HEK293 (cell line): Measurements from ENCODE around the gene MARCHF9.

Experiments
- CTCF ChIA-PET: fragments of 350-600 bp; formaldehyde crosslinking; extraction: SDS; loops from one replicate; lab custom pipeline; 2021; ENCODE audit warnings: antibody characterized with exemption; lab: Yijun Ruan, JAX
- POLR2A ChIA-PET: fragments of 300-600 bp; formaldehyde crosslinking; extraction: SDS; loops from one replicate; lab custom pipeline; 2020; ENCODE audit warnings: antibody characterized with exemption, inconsistent platforms; lab: Yijun Ruan, JAX
- H3K27ac ChIP-seq: fragments of 200-500 bp; sonication (Bioruptor generic); 2 replicates; pipeline ENCODE4 v1.5.1; 2014; ENCODE audit warnings: low read depth, low read length, control low read depth, inconsistent platforms; ENCODE audit errors: extremely low read depth
- H3K36me3 ChIP-seq, 2 experiments: fragments of 200-500 bp in 1 of 2; sonication (Bioruptor generic) in 1 of 2; 1 replicate in 1 of 2; 2 replicates in 1 of 2; pipeline ENCODE4 v1.5.1; 2014 to 2017; ENCODE audit warnings: inconsistent platforms in 2 of 2, low read length in 2 of 2; ENCODE audit not compliant: control insufficient read depth in 2 of 2, insufficient read depth in 1 of 2
- H3K4me1 ChIP-seq: fragments of 200-500 bp; sonication (Bioruptor generic); 2 replicates; pipeline ENCODE4 v1.5.1; 2014; ENCODE audit warnings: mild to moderate bottlenecking, low read length, inconsistent platforms; ENCODE audit not compliant: control insufficient read depth, insufficient read depth
- H3K4me3 ChIP-seq: 2 replicates; pipeline ENCODE4 v1.5.1; 2011; ENCODE audit warnings: low read depth, mild to moderate bottlenecking, control low read depth, low read length, moderate library complexity
- H3K9me3 ChIP-seq: fragments of 200-500 bp; sonication (Bioruptor generic); 2 replicates; pipeline ENCODE4 v1.5.1; 2014; ENCODE audit warnings: low read depth, low read length, inconsistent platforms; ENCODE audit not compliant: control insufficient read depth, insufficient read depth
- EGR2 ChIP-seq: fragments of 450-650 bp; formaldehyde crosslinking; IDR thresholded peaks from 2 replicates; pipeline ENCODE4 v1.5.1; 2016; ENCODE audit warnings: low read depth, missing biosample characterization, missing genetic modification characterization
- GLIS1 ChIP-seq: fragments of 450-650 bp; formaldehyde crosslinking; IDR thresholded peaks from 2 replicates; pipeline ENCODE4 v1.5.1; 2016; ENCODE audit warnings: missing biosample characterization, missing genetic modification characterization
- GLIS2 ChIP-seq: fragments of 450-650 bp; formaldehyde crosslinking; IDR thresholded peaks from 2 replicates; pipeline ENCODE4 v1.5.1; 2016; ENCODE audit warnings: missing biosample characterization, missing genetic modification characterization
- KLF7 ChIP-seq: fragments of 450-650 bp; formaldehyde crosslinking; IDR thresholded peaks from 2 replicates; pipeline ENCODE4 v1.5.1; 2016; ENCODE audit warnings: missing biosample characterization, missing genetic modification characterization, borderline replicate concordance
- SP2 ChIP-seq: fragments of 450-650 bp; formaldehyde crosslinking; IDR thresholded peaks from 2 replicates; pipeline ENCODE4 v1.5.1; 2016; ENCODE audit warnings: missing biosample characterization, missing genetic modification characterization
- ZBTB17 ChIP-seq: fragments of 450-650 bp; formaldehyde crosslinking; IDR thresholded peaks from 2 replicates; pipeline ENCODE4 v1.5.1; 2016; ENCODE audit warnings: missing biosample characterization, missing genetic modification characterization
- ZBTB20 ChIP-seq: fragments of 450-650 bp; formaldehyde crosslinking; IDR thresholded peaks from 2 replicates; pipeline ENCODE4 v1.5.1; 2016; ENCODE audit warnings: missing biosample characterization, missing genetic modification characterization
- ZFHX2 ChIP-seq: fragments of 450-650 bp; formaldehyde crosslinking; conservative IDR thresholded peaks from 2 replicates; pipeline ENCODE4 v1.5.1; 2016; ENCODE audit warnings: missing biosample characterization, missing genetic modification characterization
- ZIC2 ChIP-seq: fragments of 450-650 bp; formaldehyde crosslinking; IDR thresholded peaks from 2 replicates; pipeline ENCODE4 v1.5.1; 2016; ENCODE audit warnings: missing biosample characterization, missing genetic modification characterization
- ZNF223 ChIP-seq: fragments of 450-650 bp; formaldehyde crosslinking; IDR thresholded peaks from 2 replicates; pipeline ENCODE4 v1.5.1; 2016; ENCODE audit warnings: missing biosample characterization, missing genetic modification characterization
- ZNF341 ChIP-seq: fragments of 450-650 bp; formaldehyde crosslinking; IDR thresholded peaks from 2 replicates; pipeline ENCODE4; 2016; ENCODE audit warnings: low read depth, missing biosample characterization, missing genetic modification characterization
- ZNF416 ChIP-seq: fragments of 450-650 bp; formaldehyde crosslinking; IDR thresholded peaks from 2 replicates; pipeline ENCODE4 v1.5.1; 2016; ENCODE audit warnings: missing biosample characterization, missing genetic modification characterization
- ZNF423 ChIP-seq: fragments of 450-650 bp; formaldehyde crosslinking; IDR thresholded peaks from 2 replicates; pipeline ENCODE4 v1.5.1; 2016; ENCODE audit warnings: missing biosample characterization, missing genetic modification characterization
- ZNF48 ChIP-seq: fragments of 450-650 bp; formaldehyde crosslinking; IDR thresholded peaks from 2 replicates; pipeline ENCODE4 v1.5.1; 2016; ENCODE audit warnings: missing biosample characterization, missing genetic modification characterization
- ZNF660 ChIP-seq: fragments of 450-650 bp; IDR thresholded peaks from 2 replicates; pipeline ENCODE4 v1.5.1; 2018; ENCODE audit warnings: missing biosample characterization, mild to moderate bottlenecking, missing genetic modification characterization
- ZNF670 ChIP-seq: fragments of 450-650 bp; formaldehyde crosslinking; IDR thresholded peaks from 2 replicates; pipeline ENCODE4 v1.5.1; 2016; ENCODE audit warnings: missing biosample characterization, missing genetic modification characterization, low read depth
- ZNF76 ChIP-seq: fragments of 450-650 bp; formaldehyde crosslinking; IDR thresholded peaks from 2 replicates; pipeline ENCODE4; 2016; ENCODE audit warnings: low read depth, missing biosample characterization, missing genetic modification characterization, borderline replicate concordance
- ZNF837 ChIP-seq: fragments of 450-650 bp; formaldehyde crosslinking; IDR thresholded peaks from 2 replicates; pipeline ENCODE4 v1.5.1; 2016; ENCODE audit warnings: missing biosample characterization, missing genetic modification characterization
- ZXDB ChIP-seq: fragments of 450-650 bp; formaldehyde crosslinking; IDR thresholded peaks from 2 replicates; pipeline ENCODE4 v1.5.1; 2016; ENCODE audit warnings: missing biosample characterization, missing genetic modification characterization
- TF ChIP-seq, protein P1 (sequence below): fragments of 450-650 bp; formaldehyde crosslinking; IDR thresholded peaks from 2 replicates; pipeline ENCODE4 v1.5.1; 2016; ENCODE audit warnings: missing biosample characterization, missing genetic modification characterization
- TF ChIP-seq, protein P2 (sequence below): fragments of 450-650 bp; formaldehyde crosslinking; IDR thresholded peaks from 2 replicates; pipeline ENCODE4 v1.5.1; 2016; ENCODE audit warnings: missing biosample characterization, missing genetic modification characterization
- TF ChIP-seq, protein P3 (sequence below): fragments of 450-650 bp; formaldehyde crosslinking; IDR thresholded peaks from 2 replicates; pipeline ENCODE4 v1.5.1; 2016; ENCODE audit warnings: missing biosample characterization, missing genetic modification characterization
- TF ChIP-seq, protein P4 (sequence below): fragments of 450-650 bp; formaldehyde crosslinking; IDR thresholded peaks from 2 replicates; pipeline ENCODE4 v1.5.1; 2016; ENCODE audit warnings: missing biosample characterization, missing genetic modification characterization

MARCHF9 gene

DNA sequence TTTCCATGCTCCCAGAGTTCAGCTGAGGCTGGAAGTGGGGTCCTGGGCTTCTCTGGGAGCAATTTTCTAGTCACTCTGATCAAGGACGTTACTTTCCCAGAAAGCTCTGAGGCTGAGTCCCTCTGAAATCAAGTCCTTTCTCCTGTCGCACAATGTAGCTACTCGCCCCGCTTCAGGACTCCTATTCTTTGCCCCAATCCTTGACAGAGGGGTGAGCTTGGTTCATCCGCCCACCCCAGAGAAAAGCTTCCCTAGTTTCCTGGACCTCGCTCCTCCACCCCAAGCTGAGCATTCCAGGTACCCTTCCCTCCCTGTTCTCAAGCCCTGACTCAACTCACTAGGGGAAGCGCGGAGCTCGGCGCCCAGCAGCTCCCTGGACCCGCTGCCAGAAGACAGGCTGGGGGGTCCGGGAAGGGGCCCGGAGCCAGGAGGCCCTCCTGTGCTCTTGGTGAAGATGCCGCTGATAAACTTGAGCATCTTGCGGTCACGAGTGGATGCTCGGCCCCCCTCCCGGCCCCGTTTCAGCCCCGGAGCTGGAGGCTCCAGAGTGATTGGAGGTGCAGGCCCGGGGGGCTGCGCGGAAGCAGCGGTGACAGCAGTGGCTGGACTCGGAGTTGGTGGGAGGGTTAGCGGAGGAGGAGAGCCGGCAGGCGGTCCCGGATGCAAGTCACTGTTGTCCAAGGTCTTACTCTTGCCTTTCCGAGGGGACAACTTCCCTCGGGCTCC lies 18.0 kb upstream of the MARCHF9 start:
- Histone ChIP-seq H3K4me1 (peaks cover 6% of the 10 kb centered on the region; the same call in 1 of the 2 replicates), H3K36me3 (no peaks in the 10 kb centered on the region), H3K9me3 (no peaks in the 10 kb centered on the region), H3K4me3 (no peak overlapping the region), H3K27ac (no peak overlapping the region)
- ChIA-PET POLR2A (interaction anchor here (1.0 to 1.6 kb wide), 3 partner anchors 8 to 13 kb away, joined by 6 read pairs; partner anchors contain the start of gene TSPAN31), CTCF (interaction anchor here (0.6 to 4.8 kb wide), 9 partner anchors 12 to 508 kb away, joined by 3 to 55 read pairs (median 3); no protein-coding TSS in a partner anchor)
- TF ChIP-seq ZNF76 (tag by site-specific recombination) (peak; percentile 41; the same call in 1 of the 2 replicates), ZXDB (tag by site-specific recombination) (no peak), ZNF660 (tag by site-specific recombination) (no peak), ZNF223 (tag by site-specific recombination) (0 out of 2 replicates have a peak, but pooled peaks have one; percentile 18), ZNF48 (tag by site-specific recombination) (no peak), ZIC2 (tag by site-specific recombination) (peak; percentile 29; the same call in 1 of the 2 replicates), KLF7 (tag by site-specific recombination) (no peak), GLIS2 (tag by site-specific recombination) (peak; percentile 88), SP2 (tag by site-specific recombination) (peak; percentile 55), ZNF416 (tag by site-specific recombination) (no peak), ZNF670 (tag by site-specific recombination) (no peak), GLIS1 (peak; percentile 61), EGR2 (tag by site-specific recombination) (peak; percentile 31; the same call in 1 of the 2 replicates), ZNF837 (tag by site-specific recombination) (no peak), ZNF341 (tag by site-specific recombination) (peak; percentile 56; the same call in 1 of the 2 replicates), ZBTB17 (tag by site-specific recombination) (peak; percentile 23; the same call in 1 of the 2 replicates), ZFHX2 (tag by site-specific recombination) (peak; percentile 45), ZNF423 (tag by site-specific recombination) (no peak), ZBTB20 (tag by site-specific recombination) (peak; percentile 35; the same call in 1 of the 2 replicates)
- TF ChIP-seq, protein P1, sequence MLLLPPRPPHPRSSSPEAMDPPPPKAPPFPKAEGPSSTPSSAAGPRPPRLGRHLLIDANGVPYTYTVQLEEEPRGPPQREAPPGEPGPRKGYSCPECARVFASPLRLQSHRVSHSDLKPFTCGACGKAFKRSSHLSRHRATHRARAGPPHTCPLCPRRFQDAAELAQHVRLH = 0 out of 2 replicates have a peak, but pooled peaks have one; percentile 39
- TF ChIP-seq, protein P2, sequence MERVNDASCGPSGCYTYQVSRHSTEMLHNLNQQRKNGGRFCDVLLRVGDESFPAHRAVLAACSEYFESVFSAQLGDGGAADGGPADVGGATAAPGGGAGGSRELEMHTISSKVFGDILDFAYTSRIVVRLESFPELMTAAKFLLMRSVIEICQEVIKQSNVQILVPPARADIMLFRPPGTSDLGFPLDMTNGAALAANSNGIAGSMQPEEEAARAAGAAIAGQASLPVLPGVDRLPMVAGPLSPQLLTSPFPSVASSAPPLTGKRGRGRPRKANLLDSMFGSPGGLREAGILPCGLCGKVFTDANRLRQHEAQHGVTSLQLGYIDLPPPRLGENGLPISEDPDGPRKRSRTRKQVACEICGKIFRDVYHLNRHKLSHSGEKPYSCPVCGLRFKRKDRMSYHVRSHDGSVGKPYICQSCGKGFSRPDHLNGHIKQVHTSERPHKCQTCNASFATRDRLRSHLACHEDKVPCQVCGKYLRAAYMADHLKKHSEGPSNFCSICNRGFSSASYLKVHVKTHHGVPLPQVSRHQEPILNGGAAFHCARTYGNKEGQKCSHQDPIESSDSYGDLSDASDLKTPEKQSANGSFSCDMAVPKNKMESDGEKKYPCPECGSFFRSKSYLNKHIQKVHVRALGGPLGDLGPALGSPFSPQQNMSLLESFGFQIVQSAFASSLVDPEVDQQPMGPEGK (tag by site-specific recombination) = peak; percentile 84
- TF ChIP-seq, protein P3, sequence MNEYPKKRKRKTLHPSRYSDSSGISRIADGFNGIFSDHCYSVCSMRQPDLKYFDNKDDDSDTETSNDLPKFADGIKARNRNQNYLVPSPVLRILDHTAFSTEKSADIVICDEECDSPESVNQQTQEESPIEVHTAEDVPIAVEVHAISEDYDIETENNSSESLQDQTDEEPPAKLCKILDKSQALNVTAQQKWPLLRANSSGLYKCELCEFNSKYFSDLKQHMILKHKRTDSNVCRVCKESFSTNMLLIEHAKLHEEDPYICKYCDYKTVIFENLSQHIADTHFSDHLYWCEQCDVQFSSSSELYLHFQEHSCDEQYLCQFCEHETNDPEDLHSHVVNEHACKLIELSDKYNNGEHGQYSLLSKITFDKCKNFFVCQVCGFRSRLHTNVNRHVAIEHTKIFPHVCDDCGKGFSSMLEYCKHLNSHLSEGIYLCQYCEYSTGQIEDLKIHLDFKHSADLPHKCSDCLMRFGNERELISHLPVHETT (tag by site-specific recombination) = 0 out of 2 replicates have a peak, but pooled peaks have one; percentile 20
- TF ChIP-seq, protein P4, sequence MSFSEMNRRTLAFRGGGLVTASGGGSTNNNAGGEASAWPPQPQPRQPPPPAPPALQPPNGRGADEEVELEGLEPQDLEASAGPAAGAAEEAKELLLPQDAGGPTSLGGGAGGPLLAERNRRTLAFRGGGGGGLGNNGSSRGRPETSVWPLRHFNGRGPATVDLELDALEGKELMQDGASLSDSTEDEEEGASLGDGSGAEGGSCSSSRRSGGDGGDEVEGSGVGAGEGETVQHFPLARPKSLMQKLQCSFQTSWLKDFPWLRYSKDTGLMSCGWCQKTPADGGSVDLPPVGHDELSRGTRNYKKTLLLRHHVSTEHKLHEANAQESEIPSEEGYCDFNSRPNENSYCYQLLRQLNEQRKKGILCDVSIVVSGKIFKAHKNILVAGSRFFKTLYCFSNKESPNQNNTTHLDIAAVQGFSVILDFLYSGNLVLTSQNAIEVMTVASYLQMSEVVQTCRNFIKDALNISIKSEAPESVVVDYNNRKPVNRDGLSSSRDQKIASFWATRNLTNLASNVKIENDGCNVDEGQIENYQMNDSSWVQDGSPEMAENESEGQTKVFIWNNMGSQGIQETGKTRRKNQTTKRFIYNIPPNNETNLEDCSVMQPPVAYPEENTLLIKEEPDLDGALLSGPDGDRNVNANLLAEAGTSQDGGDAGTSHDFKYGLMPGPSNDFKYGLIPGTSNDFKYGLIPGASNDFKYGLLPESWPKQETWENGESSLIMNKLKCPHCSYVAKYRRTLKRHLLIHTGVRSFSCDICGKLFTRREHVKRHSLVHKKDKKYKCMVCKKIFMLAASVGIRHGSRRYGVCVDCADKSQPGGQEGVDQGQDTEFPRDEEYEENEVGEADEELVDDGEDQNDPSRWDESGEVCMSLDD (tag by site-specific recombination) = 0 out of 2 replicates have a peak, but pooled peaks have one; percentile 39
- TF ChIP-seq, all 188 proteins: peak for 15
